BJ (cell line): ENCODE data around the gene GGTLC1. TPM values are rescaled to one million over a fixed set of nuclear protein-coding genes. Genes with fewer than 3 reads are reported as not detected.

Experiments
- CTCF ChIA-PET: fragments of 350-600 bp; formaldehyde crosslinking; extraction: SDS; loops from one replicate; lab custom pipeline; 2021; ENCODE audit warnings: antibody characterized with exemption, inconsistent platforms; lab: Yijun Ruan, JAX
- POLR2A ChIA-PET: fragments of 300-600 bp; sonication (Branson Sonifier 250); formaldehyde crosslinking; extraction: SDS; loops from one replicate; lab custom pipeline; 2021; ENCODE audit warnings: antibody characterized with exemption; lab: Charles Lee
- DNase-seq: peaks from one replicate; pipeline ENCODE4 v3.0.0-alpha.2; 2011; ENCODE audit warnings: low read depth
- H3K27me3 ChIP-seq: 2 replicates; pipeline ENCODE4 v1.6.0; 2011; ENCODE audit warnings: low read length; ENCODE audit not compliant: control insufficient read depth, insufficient read depth
- H3K36me3 ChIP-seq: 2 replicates; pipeline ENCODE4 v1.5.1; 2011; ENCODE audit warnings: low read length; ENCODE audit not compliant: control insufficient read depth, insufficient read depth
- H3K4me3 ChIP-seq: 2 replicates; pipeline ENCODE4 v1.5.1; 2011; ENCODE audit warnings: low read depth, mild to moderate bottlenecking, control low read depth, low read length
- polyA plus RNA-seq: library from polyadenylated mRNA; depleted of rRNA; stranded (reverse); fragments of >200 nt; gene quantifications from 2 replicates; pipeline ENCODE4 v1.2.3, GENCODE V29; 2011
- TF ChIP-seq, protein P1 (sequence below): IDR thresholded peaks from 2 replicates; pipeline ENCODE4 v1.5.1; 2011; ENCODE audit warnings: low read depth, mild to moderate bottlenecking, control low read depth, inconsistent platforms, low read length, moderate library complexity; ENCODE audit not compliant: insufficient read depth

GGTLC1 gene
- polyA plus RNA-seq, 1 experiment = not detected

DNA sequence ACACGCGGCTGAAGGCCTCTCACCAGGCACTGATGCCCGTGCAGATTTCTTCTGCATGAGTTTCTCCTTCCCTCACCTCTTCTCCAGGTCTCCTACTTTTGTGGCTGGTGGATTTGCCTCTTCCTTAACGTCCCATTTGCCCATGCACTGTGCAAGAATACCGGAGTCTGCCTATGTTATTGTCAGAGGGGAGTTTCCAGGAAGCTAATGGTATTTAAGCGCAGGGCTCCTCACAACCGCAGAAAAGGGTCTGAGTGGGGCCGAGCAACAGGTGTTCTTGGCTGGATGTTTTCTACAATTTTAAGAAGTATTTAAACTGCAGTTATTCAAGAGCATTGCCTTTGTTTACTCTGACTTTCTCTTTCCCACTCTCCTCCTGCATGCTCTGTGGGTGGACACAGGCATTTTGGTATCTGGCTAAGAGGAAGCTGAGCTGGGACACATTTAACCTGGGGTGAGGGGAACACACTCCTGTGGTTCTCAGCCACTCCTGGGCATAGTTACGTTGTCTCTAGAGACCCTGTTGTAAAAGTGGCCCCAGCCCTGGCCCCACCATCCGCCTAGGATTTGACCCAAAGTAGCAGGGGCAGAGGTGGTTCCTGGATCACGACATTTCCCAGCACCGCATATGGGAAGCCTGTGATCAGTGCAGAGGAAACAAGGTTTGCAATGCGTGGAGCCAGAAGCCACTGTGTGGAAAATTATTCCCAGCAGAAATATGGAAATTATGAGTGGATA, 34.4 kb downstream of the GGTLC1 start:
- H3K36me3 ChIP-seq = no peaks in the 10 kb centered on the region
- TF ChIP-seq, protein P1, sequence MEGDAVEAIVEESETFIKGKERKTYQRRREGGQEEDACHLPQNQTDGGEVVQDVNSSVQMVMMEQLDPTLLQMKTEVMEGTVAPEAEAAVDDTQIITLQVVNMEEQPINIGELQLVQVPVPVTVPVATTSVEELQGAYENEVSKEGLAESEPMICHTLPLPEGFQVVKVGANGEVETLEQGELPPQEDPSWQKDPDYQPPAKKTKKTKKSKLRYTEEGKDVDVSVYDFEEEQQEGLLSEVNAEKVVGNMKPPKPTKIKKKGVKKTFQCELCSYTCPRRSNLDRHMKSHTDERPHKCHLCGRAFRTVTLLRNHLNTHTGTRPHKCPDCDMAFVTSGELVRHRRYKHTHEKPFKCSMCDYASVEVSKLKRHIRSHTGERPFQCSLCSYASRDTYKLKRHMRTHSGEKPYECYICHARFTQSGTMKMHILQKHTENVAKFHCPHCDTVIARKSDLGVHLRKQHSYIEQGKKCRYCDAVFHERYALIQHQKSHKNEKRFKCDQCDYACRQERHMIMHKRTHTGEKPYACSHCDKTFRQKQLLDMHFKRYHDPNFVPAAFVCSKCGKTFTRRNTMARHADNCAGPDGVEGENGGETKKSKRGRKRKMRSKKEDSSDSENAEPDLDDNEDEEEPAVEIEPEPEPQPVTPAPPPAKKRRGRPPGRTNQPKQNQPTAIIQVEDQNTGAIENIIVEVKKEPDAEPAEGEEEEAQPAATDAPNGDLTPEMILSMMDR = no peak
- H3K4me3 ChIP-seq = no peak overlapping the region
- H3K27me3 ChIP-seq = no peaks in the 10 kb centered on the region; the same call in 1 of the 2 replicates
- POLR2A ChIA-PET = no interaction called here
- no peak for DNase-seq
- CTCF ChIA-PET = interaction anchor here (1.1 kb wide), 1 partner anchor 16 kb away, joined by 3 read pairs; no protein-coding TSS in a partner anchor

DNA sequence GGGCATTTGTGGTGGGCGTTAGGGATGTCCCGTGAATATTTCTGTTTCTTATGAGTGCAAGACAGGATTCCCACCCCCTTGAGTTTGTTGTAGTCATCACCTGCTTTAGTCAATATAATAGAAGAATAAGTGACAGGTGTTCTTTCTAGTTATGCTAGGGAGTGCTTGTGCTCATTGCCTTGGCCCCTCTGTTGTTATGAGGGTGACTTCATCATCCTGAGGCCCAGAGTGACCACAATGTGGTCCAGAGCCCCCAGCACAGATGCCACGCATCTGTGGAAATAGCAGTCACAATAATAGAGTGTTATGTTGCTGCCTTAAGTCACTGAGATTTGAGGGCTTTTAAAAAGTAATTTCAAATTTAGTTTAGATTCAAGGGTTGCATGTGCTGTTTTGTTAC, 42.4 kb downstream of the GGTLC1 start:
- Histone ChIP-seq H3K36me3 (no peaks in the 10 kb centered on the region), H3K27me3 (no peaks in the 10 kb centered on the region), H3K4me3 (no peak overlapping the region)
- DNase-seq = no peak
- TF ChIP-seq, protein P1 = no peak
- POLR2A ChIA-PET = no interaction called here
- CTCF ChIA-PET = interaction anchor here (1.7 kb wide), 1 partner anchor 9 kb away, joined by 5 read pairs; no protein-coding TSS in a partner anchor

DNA sequence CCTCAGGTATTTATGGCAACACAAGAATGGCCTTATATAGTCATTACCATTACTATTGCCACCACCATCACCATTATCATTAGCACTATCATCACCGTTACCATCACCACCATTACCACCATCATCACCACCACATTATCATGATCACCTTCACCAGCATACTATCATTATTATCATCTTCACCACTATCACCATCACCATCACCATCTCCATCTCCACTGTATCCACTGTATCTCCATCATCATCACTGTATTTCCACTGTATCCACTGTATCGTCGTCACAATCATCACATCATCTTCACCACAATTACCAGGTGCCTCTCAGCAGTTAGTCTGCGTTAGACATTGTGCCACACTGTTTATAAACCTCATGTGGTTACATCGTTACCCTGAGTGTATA, 45.3 kb downstream of the GGTLC1 start:
- Histone ChIP-seq H3K27me3 (no peaks in the 10 kb centered on the region), H3K4me3 (no peak overlapping the region), H3K36me3 (no peaks in the 10 kb centered on the region)
- ChIA-PET CTCF (no interaction called here), POLR2A (no interaction called here)
- DNase-seq = no peak
- TF ChIP-seq, protein P1 = no peak

DNA sequence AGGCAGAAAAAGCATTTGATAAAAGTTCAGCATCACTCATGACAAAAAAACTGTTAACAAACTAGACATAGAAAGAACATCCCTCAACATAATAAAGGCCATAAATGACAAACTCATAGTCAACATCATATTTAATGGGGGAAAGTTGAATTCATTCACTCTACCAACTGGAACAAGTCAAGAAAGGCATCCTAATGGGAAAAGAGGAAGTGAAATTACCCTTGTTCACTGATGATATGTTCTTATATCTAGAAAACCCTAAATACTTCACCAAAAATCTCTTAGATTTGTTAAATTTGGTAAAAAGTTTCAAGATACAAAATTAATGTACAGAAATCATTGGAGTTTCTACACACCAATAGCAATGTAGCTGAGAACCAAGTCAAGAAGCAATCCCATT, 48.9 kb downstream of the GGTLC1 start:
- DNase-seq = no peak
- H3K27me3 ChIP-seq = no peaks in the 10 kb centered on the region
- TF ChIP-seq, protein P1 = no peak
- ChIA-PET POLR2A (no interaction called here), CTCF (interaction anchor here (1.1 to 3.5 kb wide), 5 partner anchors 9 to 979 kb away, joined by 3 to 25 read pairs (median 9); no protein-coding TSS in a partner anchor)
- H3K4me3 ChIP-seq = no peak overlapping the region
- H3K36me3 ChIP-seq = no peaks in the 10 kb centered on the region

DNA sequence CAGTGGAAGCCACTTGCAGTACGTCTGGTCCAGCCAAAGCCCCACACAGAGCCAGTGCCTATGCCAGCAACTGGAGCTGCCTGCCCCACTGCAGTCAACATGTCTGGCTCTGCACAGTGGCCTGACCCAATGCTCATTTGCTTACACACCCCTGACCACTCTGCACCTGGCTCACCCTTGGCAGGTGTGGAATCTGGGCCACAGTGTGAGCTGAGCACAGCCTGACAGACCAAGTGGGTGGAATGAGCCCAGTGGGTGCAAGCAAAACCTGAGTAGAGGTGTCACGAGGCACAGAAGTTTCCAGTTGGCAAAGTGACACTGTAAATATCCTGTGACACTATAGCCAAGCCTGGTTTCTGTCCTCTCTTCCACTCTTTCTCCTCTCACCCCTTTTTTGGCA, 49.5 kb downstream of the GGTLC1 start:
- POLR2A ChIA-PET = no interaction called here
- Histone ChIP-seq H3K4me3 (no peak overlapping the region), H3K27me3 (no peaks in the 10 kb centered on the region), H3K36me3 (no peaks in the 10 kb centered on the region)
- DNase-seq = no peak
- CTCF ChIA-PET = interaction anchor here (1.1 to 3.5 kb wide), 7 partner anchors 10 to 980 kb away, joined by 3 to 25 read pairs (median 7); no protein-coding TSS in a partner anchor
- TF ChIP-seq, protein P1 = no peak
